ENCODE results near the gene NDRG4. TPM values are rescaled to one million over a fixed set of nuclear protein-coding genes. Genes with fewer than 3 reads are reported as not detected.

The NDRG4 gene
- total and polyA plus RNA-seq, 8 donors, result 1.9 to 48.7 (median 12.0) TPM

DNA sequence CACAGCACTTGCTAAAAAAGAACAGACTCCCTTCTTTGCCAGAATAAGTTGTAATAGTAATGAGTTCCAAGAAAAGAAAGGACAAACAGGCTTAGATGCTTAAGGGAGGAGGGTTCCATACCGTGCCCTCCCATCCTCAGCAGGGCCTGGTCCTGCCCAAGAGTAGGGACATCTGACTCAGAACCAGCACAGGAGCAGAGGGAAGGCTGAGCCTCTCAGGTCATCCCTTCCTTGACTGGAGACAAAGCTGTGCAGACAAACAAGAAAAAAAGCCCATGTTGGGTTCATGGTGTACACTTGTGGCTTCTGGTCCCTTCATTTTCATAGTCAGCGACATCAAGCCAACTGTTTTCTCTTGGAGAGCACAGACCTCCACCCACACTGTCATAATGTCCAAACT, 44.2 kb upstream of the NDRG4 start:
- H3K27ac ChIP-seq, result no peak overlapping the region
- TF ChIP-seq EP300 (IDR thresholded peaks at IDR 0.05) (no peak), POLR2AphosphoS5 (IDR thresholded peaks at IDR 0.05) (no peak), POLR2A (IDR thresholded peaks at IDR 0.05) (no peak)
- TF ChIP-seq, protein P1, sequence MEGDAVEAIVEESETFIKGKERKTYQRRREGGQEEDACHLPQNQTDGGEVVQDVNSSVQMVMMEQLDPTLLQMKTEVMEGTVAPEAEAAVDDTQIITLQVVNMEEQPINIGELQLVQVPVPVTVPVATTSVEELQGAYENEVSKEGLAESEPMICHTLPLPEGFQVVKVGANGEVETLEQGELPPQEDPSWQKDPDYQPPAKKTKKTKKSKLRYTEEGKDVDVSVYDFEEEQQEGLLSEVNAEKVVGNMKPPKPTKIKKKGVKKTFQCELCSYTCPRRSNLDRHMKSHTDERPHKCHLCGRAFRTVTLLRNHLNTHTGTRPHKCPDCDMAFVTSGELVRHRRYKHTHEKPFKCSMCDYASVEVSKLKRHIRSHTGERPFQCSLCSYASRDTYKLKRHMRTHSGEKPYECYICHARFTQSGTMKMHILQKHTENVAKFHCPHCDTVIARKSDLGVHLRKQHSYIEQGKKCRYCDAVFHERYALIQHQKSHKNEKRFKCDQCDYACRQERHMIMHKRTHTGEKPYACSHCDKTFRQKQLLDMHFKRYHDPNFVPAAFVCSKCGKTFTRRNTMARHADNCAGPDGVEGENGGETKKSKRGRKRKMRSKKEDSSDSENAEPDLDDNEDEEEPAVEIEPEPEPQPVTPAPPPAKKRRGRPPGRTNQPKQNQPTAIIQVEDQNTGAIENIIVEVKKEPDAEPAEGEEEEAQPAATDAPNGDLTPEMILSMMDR (IDR thresholded peaks at IDR 0.05), result no peak
- intact Hi-C loops (cut with DNase I; ENCODE audit: low total_unique reads), result no loop called here
- H3K9me3 ChIP-seq, result no peaks in the 10 kb centered on the region
- no peak overlapping the region for H3K4me3 ChIP-seq
- no peaks in the 10 kb centered on the region for H3K4me1 ChIP-seq
- WGBS, 5 donors, result 70 to 95% (median 78%) methylated on average over 2 of the region's 2 CpGs
- DNase-seq, result no peak
- H3K36me3 ChIP-seq, result no peaks in the 10 kb centered on the region
- peaks cover 0 to 12% (median 0%) of the 10 kb centered on the region in 3 donors for H3K27me3 ChIP-seq

DNA sequence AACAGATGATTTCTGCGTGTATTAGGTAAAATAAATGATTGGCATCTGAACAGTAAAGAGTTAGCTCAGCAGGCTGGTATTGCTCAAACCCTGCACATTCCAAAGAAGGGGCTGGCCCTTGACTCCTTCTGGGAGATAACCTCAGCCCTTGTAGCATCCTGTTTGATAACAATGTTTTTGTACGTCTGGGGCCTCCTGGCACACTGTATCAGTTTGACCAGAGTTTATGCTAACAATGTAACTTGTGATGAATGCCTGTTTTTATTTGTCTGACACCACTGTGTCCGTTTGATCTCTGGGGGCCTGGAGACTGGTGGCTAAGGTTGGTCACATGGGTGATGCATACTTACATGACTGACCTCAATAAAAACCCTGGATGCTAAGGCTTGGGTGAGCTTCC, 43.8 kb upstream of the NDRG4 start:
- H3K9me3 ChIP-seq, result no peaks in the 10 kb centered on the region
- WGBS, 5 donors, result 10 to 40% (median 23%) methylated on average over 3 of the region's 3 CpGs
- H3K27ac ChIP-seq, result no peak overlapping the region
- no peak overlapping the region for H3K4me3 ChIP-seq
- no peaks in the 10 kb centered on the region for H3K4me1 ChIP-seq
- peaks cover 0 to 17% (median 0%) of the 10 kb centered on the region in 3 donors for H3K27me3 ChIP-seq
- H3K36me3 ChIP-seq, result no peaks in the 10 kb centered on the region
- TF ChIP-seq POLR2A (IDR thresholded peaks at IDR 0.05) (no peak), POLR2AphosphoS5 (IDR thresholded peaks at IDR 0.05) (no peak), EP300 (IDR thresholded peaks at IDR 0.05) (no peak)
- TF ChIP-seq, protein P1 (IDR thresholded peaks at IDR 0.05), result no peak
- no peak for DNase-seq
- intact Hi-C loops (cut with DNase I; ENCODE audit: low total_unique reads), result no loop called here

DNA sequence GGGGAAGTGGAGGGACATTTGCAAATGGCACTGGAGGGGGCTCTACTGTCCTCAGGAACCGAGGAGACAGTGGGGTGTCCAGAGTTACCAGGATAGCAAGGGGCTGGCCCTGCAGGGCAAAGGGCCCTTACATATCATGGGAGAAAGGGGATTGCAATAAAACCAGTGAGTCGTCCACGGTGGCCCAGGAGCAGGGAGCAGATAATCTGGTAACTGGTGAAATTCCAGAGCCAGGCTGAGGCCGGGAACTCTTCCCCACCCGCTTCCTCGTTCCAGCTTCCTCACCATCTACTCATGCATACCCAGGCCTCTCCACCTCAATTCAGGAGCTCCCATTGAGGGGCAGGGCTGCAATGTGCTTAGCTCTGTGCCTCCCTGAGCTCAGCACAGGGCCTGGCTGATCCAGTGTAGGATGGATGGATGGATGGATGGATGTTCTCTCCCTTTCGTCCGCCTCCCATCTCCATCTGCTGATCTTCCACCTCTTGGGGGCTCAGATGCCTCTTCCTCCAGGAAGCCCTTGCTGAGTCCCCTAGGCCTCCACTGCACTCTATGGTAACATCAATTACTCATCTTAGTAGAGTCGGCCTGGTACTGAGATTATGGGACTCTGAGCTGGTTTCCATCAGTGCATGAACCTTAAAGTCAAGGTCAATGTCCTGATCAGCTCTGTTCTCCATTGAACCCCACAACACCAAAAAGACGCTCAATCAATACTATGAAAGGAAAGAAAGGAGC, 41.2 kb upstream of the NDRG4 start:
- Histone ChIP-seq H3K27ac (no peak overlapping the region), H3K27me3 (peaks cover 5 to 43% (median 15%) of the 10 kb centered on the region in 3 donors), H3K9me3 (no peaks in the 10 kb centered on the region), H3K4me1 (peaks cover 8 to 10% (median 9%) of the 10 kb centered on the region in 4 donors), H3K4me3 (no peak overlapping the region), H3K36me3 (no peaks in the 10 kb centered on the region)
- TF ChIP-seq POLR2A (IDR thresholded peaks at IDR 0.05), result no peak
- TF ChIP-seq, protein P1 (IDR thresholded peaks at IDR 0.05), result no peak
- no peak for TF ChIP-seq POLR2AphosphoS5 (IDR thresholded peaks at IDR 0.05)
- DNase-seq, result no peak
- intact Hi-C loops (cut with DNase I; ENCODE audit: low total_unique reads), result no loop called here
- WGBS, 5 donors, result 78 to 88% (median 82%) methylated on average over 10 of the region's 10 CpGs

DNA sequence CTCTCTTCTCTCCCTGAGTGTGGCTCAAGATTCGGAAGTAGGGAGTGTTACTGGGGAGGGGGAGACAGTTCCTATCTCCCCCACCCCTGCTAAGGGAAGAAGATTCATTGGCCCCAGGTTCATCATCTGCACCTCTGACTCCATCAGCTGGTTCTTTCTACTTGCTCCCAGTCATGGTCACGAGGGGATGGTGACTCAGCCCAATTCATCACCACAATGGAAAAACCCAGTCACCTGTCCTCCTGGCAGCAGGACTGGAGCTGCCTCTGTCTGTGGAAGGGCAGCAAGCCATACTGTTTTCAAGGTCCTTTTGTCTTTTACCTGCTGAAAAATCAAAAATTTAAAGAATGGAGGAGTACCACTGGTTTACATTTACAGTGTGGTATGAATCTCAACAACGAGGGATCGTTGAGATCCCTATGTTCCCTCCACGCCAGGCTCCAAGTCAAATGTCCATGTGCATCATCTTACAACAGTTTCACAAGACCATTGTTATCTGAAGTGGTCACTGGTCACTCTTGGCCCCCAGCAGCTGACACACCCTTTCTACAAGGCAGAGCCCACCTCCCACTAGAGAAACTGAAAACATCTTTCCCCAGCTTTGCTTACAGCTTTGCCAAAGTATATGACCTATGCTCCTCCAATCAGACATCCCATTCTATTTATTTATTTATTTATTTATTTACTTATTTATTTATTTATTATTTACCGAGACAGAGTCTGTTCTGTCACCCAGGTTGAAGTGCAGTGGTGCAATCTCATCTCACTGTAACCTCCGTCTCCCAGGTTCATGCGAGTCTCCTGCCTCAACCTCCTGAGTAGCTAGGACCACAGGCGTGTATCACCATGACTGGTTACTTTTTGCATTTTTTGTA, 40.4 kb upstream of the NDRG4 start:
- no peak for DNase-seq
- intact Hi-C loops (cut with DNase I; ENCODE audit: low total_unique reads), result no loop called here
- TF ChIP-seq POLR2A (IDR thresholded peaks at IDR 0.05) (no peak), EP300 (IDR thresholded peaks at IDR 0.05) (no peak), POLR2AphosphoS5 (IDR thresholded peaks at IDR 0.05) (no peak)
- TF ChIP-seq, protein P1 (IDR thresholded peaks at IDR 0.05), result no peak
- WGBS, 5 donors, result 79 to 86% (median 81%) methylated on average over 9 of the region's 9 CpGs
- Histone ChIP-seq H3K36me3 (no peaks in the 10 kb centered on the region), H3K27ac (no peak overlapping the region), H3K9me3 (no peaks in the 10 kb centered on the region), H3K27me3 (peaks cover 5 to 49% (median 23%) of the 10 kb centered on the region in 3 donors), H3K4me3 (no peak overlapping the region), H3K4me1 (peaks cover 16 to 18% (median 17%) of the 10 kb centered on the region in 4 donors)

Measured in stomach (tissue), 9 donors.